Smooth muscle cell (in vitro differentiated cells): ENCODE data around the gene B3GALNT2. TPM values are rescaled to one million over a fixed set of nuclear protein-coding genes. Genes with fewer than 3 reads are reported as not detected.
"Not testable (repeated sequence)": the region's sequence is repeated elsewhere in the genome, so short reads cannot be mapped to it uniquely, and the experiment has no call there.

ENCODE experiments used
- DNase-seq: peaks from one replicate; lab custom pipeline; 2025; ENCODE audit not compliant: unreplicated experiment; lab: John Stamatoyannopoulos, UW
- H2AFZ ChIP-seq: fragments of 200-600 bp; sonication (generic); 2 replicates; pipeline ENCODE4 v1.6.0; 2016; ENCODE audit warnings: antibody characterized with exemption, low read depth, mild to moderate bottlenecking
- H3F3A ChIP-seq: fragments of 200-600 bp; sonication (generic); 2 replicates; pipeline ENCODE4 v1.6.0; 2017; ENCODE audit warnings: antibody characterized with exemption, low read depth
- H3K27ac ChIP-seq: fragments of 200-600 bp; sonication (generic); 2 replicates; pipeline ENCODE4 v1.5.1; 2016; ENCODE audit warnings: low read depth, mild to moderate bottlenecking
- H3K27me3 ChIP-seq: fragments of 200-600 bp; sonication (generic); 2 replicates; pipeline ENCODE4 v1.6.1; 2016; ENCODE audit warnings: low read depth, mild to moderate bottlenecking
- H3K36me3 ChIP-seq: fragments of 200-600 bp; sonication (generic); 2 replicates; pipeline ENCODE4 v1.5.1; 2016; ENCODE audit warnings: low read depth
- H3K4me1 ChIP-seq: fragments of 200-600 bp; sonication (generic); 2 replicates; pipeline ENCODE4 v1.5.1; 2016; ENCODE audit warnings: low read depth
- H3K4me2 ChIP-seq: fragments of 200-600 bp; sonication (generic); 2 replicates; pipeline ENCODE4 v1.6.0; 2016; ENCODE audit warnings: mild to moderate bottlenecking
- H3K4me3 ChIP-seq: fragments of 200-600 bp; sonication (generic); 2 replicates; pipeline ENCODE4 v1.5.1; 2016; ENCODE audit warnings: mild to moderate bottlenecking
- H3K79me2 ChIP-seq: fragments of 200-600 bp; sonication (generic); 2 replicates; pipeline ENCODE4 v1.6.0; 2016; ENCODE audit warnings: low read depth, mild to moderate bottlenecking
- H3K9ac ChIP-seq: fragments of 200-600 bp; sonication (generic); 2 replicates; pipeline ENCODE4 v1.6.0; 2016; ENCODE audit warnings: low read depth
- H3K9me3 ChIP-seq: fragments of 200-600 bp; sonication (generic); replicated peaks from 2 replicates; pipeline ENCODE4 v1.5.1; 2016; ENCODE audit warnings: low read depth
- H4K20me1 ChIP-seq: fragments of 200-600 bp; sonication (generic); 2 replicates; pipeline ENCODE4 v1.6.0; 2016; ENCODE audit warnings: low read depth
- CTCF ChIP-seq: fragments of 200-600 bp; sonication (generic); IDR thresholded peaks from 2 replicates; pipeline ENCODE4 v1.5.1; 2017; ENCODE audit warnings: borderline replicate concordance, mild to moderate bottlenecking, antibody characterized with exemption; ENCODE audit not compliant: insufficient read depth, poor library complexity, severe bottlenecking
- WGBS: methylation state at CpG from one replicate; pipeline ENCODE4 v1.1.7; 2016; ENCODE audit warnings: low lambda C conversion rate; 5-methylcytosine and 5-hydroxymethylcytosine counted together
- polyA plus RNA-seq: library from polyadenylated mRNA; unstranded; fragments of >200 nt; fragmentation: Nextera tagmentation; extraction: Ambion mirVana; gene quantifications from 2 replicates; pipeline ENCODE4 v1.2.1, GENCODE V29; 2016
- total RNA-seq: library from RNA; depleted of rRNA; stranded (reverse); fragments of >200 nt; gene quantifications from 2 replicates; pipeline ENCODE4 v1.2.3, GENCODE V29; 2014

The B3GALNT2 gene
- total and polyA plus RNA-seq, 2 experiments from 2014 or later, result 8.2 to 22.7 TPM

GRCh38 chr1:235460770-235461169, 43.5 kb downstream of the B3GALNT2 start:
- no peaks in the 10 kb centered on the region for H3F3A ChIP-seq
- peaks cover 9% of the 10 kb centered on the region for H3K36me3 ChIP-seq
- no peak for DNase-seq
- H3K4me2 ChIP-seq, result no peak overlapping the region
- no peak overlapping the region for H3K27ac ChIP-seq
- 96% methylated on average over 5 of the region's 5 CpGs for WGBS
- no peak for TF ChIP-seq CTCF
- no peak overlapping the region for H2AFZ ChIP-seq
- H3K9ac ChIP-seq, result no peak overlapping the region
- no peaks in the 10 kb centered on the region for H3K79me2 ChIP-seq
- H3K4me3 ChIP-seq, result no peak overlapping the region
- H4K20me1 ChIP-seq, result no peaks in the 10 kb centered on the region
- no peaks in the 10 kb centered on the region for H3K9me3 ChIP-seq
- no peaks in the 10 kb centered on the region for H3K27me3 ChIP-seq
- H3K4me1 ChIP-seq, result no peaks in the 10 kb centered on the region

GRCh38 chr1:235457856-235458255, 46.4 kb downstream of the B3GALNT2 start:
- not testable (repeated sequence) for H3K4me3 ChIP-seq, H3K27me3 ChIP-seq, H3K4me2 ChIP-seq, H3K27ac ChIP-seq, H3K4me1 ChIP-seq, H2AFZ ChIP-seq, H3K9me3 ChIP-seq, H3K36me3 ChIP-seq, H3F3A ChIP-seq, H3K79me2 ChIP-seq, H3K9ac ChIP-seq, H4K20me1 ChIP-seq, DNase-seq
- 94% methylated on average over 7 of the region's 7 CpGs for WGBS

- 95% methylated on average over 4 of the region's 4 CpGs for WGBS
Observed at GRCh38 chr1:235455823-235456222, 48.4 kb downstream of the B3GALNT2 start.

GRCh38 chr1:235455097-235455496, 49.2 kb downstream of the B3GALNT2 start:
- no peaks in the 10 kb centered on the region for H3K9me3 ChIP-seq
- TF ChIP-seq CTCF, result no peak
- no peaks in the 10 kb centered on the region for H3F3A ChIP-seq
- no peak overlapping the region for H3K4me2 ChIP-seq
- H3K36me3 ChIP-seq, result peaks cover 4% of the 10 kb centered on the region
- H3K4me3 ChIP-seq, result no peak overlapping the region
- H3K9ac ChIP-seq, result no peak overlapping the region
- H4K20me1 ChIP-seq, result no peaks in the 10 kb centered on the region
- no peaks in the 10 kb centered on the region for H3K4me1 ChIP-seq
- no peaks in the 10 kb centered on the region for H3K27me3 ChIP-seq
- no peak overlapping the region for H2AFZ ChIP-seq
- no peak overlapping the region for H3K27ac ChIP-seq
- no peaks in the 10 kb centered on the region for H3K79me2 ChIP-seq
- WGBS, result 95% methylated on average over 2 of the region's 2 CpGs
- DNase-seq, result no peak

More at GRCh38 chr1:235455823-235456222, 48.4 kb downstream of the B3GALNT2 start:
- H3K9me3 ChIP-seq, result no peaks in the 10 kb centered on the region
- H3K4me3 ChIP-seq, result no peak overlapping the region
- H3K27ac ChIP-seq, result no peak overlapping the region
- H3K79me2 ChIP-seq, result no peaks in the 10 kb centered on the region
- no peak overlapping the region for H3K9ac ChIP-seq
- H4K20me1 ChIP-seq, result no peaks in the 10 kb centered on the region
- no peak overlapping the region for H2AFZ ChIP-seq
- no peak for DNase-seq
- no peaks in the 10 kb centered on the region for H3F3A ChIP-seq
- H3K4me1 ChIP-seq, result no peaks in the 10 kb centered on the region
- peaks cover 3% of the 10 kb centered on the region for H3K36me3 ChIP-seq
- no peak for TF ChIP-seq CTCF
- no peak overlapping the region for H3K4me2 ChIP-seq
- H3K27me3 ChIP-seq, result no peaks in the 10 kb centered on the region
